ENCODE measurements around the gene RNPC3. TPM values are rescaled to one million over a fixed set of nuclear protein-coding genes. Genes with fewer than 3 reads are reported as not detected.

The RNPC3 gene
- total RNA-seq, 1 experiment from 2014 or later = 12.2 TPM

- Histone ChIP-seq H3K27me3 (ENCODE audit: insufficient read depth, low read length) (no peaks in the 10 kb centered on the region), H3K4me1 (ENCODE audit: insufficient read depth, low read length) (no peaks in the 10 kb centered on the region), H4K20me1 (ENCODE audit: control insufficient read depth, insufficient read depth, insufficient read length) (no peaks in the 10 kb centered on the region), H3K79me1 (ENCODE audit: insufficient read depth, low read depth, low read length, poor library complexity, severe bottlenecking) (no peaks in the 10 kb centered on the region), H3K4me2 (ENCODE audit: insufficient read depth, insufficient read length, low read length) (no peak overlapping the region), H3K9ac (ENCODE audit: extremely low read depth, insufficient read length, low read length) (no peak overlapping the region), H2BK12ac (ENCODE audit: insufficient read length, low read depth, low read length) (no peak overlapping the region), H2BK5ac (ENCODE audit: insufficient read length, low read length) (no peak overlapping the region), H3K4ac (ENCODE audit: low read depth, low read length) (no peak overlapping the region), H4K8ac (replicated peaks; ENCODE audit: insufficient read length, low read depth, low read length) (no peak overlapping the region), H2BK120ac (ENCODE audit: low read depth, low read length, poor library complexity, severe bottlenecking) (no peak overlapping the region), H3K27ac (ENCODE audit: insufficient read length, low read depth, low read length) (no peak overlapping the region), H4K91ac (ENCODE audit: insufficient read length, low read depth, low read length) (no peak overlapping the region), H2AK5ac (ENCODE audit: insufficient read length, low read length) (no peak overlapping the region), H3K23ac (ENCODE audit: insufficient read length, low read depth, low read length) (no peak overlapping the region), H2AFZ (ENCODE audit: low read length) (no peak overlapping the region), H3K18ac (ENCODE audit: insufficient read length, low read depth, low read length) (no peak overlapping the region), H3K9me3 (ENCODE audit: control insufficient read depth, low read depth, low read length) (no peaks in the 10 kb centered on the region), H4K5ac (ENCODE audit: insufficient read length, low read depth, low read length) (no peak overlapping the region), H3K79me2 (ENCODE audit: insufficient read depth, low read length) (no peaks in the 10 kb centered on the region), H3K14ac (ENCODE audit: insufficient read depth, low read length) (no peak overlapping the region), H3K56ac (ENCODE audit: insufficient read length, low read depth, low read length) (no peak overlapping the region), H2BK20ac (ENCODE audit: low read depth, low read length, poor library complexity, severe bottlenecking) (no peak overlapping the region), H3T11ph (ENCODE audit: low read length) (no peak overlapping the region), H3K23me2 (ENCODE audit: insufficient read length, low read depth, low read length, poor library complexity, severe bottlenecking) (no peaks in the 10 kb centered on the region), H2BK15ac (ENCODE audit: low read depth, low read length) (no peak overlapping the region)
- TF ChIP-seq CTCF (conservative IDR thresholded peaks at IDR 0.05) = no peak
- H3K27ac Mint-ChIP-seq = no peak overlapping the region
- no peaks in the 10 kb centered on the region for H3K4me1 Mint-ChIP-seq
- H3K4me3 Mint-ChIP-seq = no peak overlapping the region
- no peaks in the 10 kb centered on the region for H3K36me3 Mint-ChIP-seq (ENCODE audit: insufficient read depth in 1 of 3, low read depth in 3 of 3)
- no peak for DNase-seq
- H3K9me3 Mint-ChIP-seq = no peaks in the 10 kb centered on the region
- no peaks in the 10 kb centered on the region for H3K27me3 Mint-ChIP-seq (ENCODE audit: low read depth)
Measured at GRCh38 chr1:103497404-103497803, 28.1 kb upstream of the RNPC3 start.

All from H9 (cell line).